GM19324 (cell line): Measurements from ENCODE around the gene TCTN1.
A peak's percentile ranks its signal among the peaks of the same experiment; 100 is the strongest.

Source experiments
- ATAC-seq: cut with Tn5 transposase; IDR thresholded peaks from one replicate; pipeline ENCODE4 v1.9.1; 2021; ENCODE audit warnings: mild to moderate bottlenecking, moderate library complexity; ENCODE audit not compliant: unreplicated experiment, low FRiP score

TCTN1 gene

DNA sequence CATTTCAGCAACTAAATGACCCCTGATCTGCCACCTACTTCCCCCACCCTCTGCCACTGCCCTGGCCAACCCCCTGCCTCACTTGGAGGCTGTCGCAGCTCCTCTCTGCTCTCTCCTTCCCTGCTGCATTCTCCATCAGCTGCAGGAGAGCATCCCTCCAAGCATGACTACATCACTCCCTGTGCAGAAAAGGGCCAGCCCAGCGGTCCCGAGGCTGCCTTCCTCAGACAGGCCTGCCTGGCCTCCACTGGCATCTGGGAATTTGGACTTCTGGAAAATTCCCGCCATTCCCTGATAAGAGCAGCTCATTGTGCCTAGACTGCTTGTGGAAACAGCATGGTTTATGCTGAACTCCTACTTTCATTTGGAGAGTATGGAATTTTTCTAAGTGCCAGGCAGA, 62.2 kb downstream of the TCTN1 start:
- ATAC-seq: no peak

DNA sequence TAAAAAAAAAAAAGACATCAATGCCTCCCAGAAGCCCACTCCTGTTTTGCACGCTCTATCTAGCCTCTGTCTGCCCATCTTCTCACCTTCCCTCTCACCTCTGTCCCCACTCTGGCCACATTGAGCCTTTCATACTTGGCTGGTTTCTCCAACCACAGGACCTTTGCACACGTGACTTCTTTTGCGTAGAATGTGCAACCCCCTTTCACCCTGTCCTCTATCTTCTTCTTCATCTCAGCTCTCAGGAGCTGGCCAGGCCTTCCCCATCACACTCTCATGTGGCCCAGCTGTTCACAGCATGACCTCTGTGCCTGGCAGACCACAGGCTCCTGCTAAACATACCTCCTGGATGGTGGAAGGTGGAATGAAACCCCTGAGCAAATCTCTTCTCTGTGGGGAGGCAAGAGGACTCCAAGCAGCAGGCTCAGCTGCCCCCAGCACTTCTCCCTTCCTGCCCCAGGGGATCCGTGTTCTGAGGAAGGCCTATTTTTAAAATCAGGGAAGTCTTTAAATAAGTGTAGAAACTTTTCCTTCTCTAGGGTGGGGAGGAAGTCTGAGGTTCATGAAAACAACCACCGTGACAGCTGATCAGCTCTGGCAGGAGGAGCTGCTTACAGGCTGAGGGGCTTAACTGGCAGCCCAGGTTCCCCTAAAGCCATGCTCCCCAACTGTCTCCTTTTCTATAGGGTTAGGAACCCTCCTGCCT, 63.4 kb downstream of the TCTN1 start:
- ATAC-seq: peak; percentile 69

DNA sequence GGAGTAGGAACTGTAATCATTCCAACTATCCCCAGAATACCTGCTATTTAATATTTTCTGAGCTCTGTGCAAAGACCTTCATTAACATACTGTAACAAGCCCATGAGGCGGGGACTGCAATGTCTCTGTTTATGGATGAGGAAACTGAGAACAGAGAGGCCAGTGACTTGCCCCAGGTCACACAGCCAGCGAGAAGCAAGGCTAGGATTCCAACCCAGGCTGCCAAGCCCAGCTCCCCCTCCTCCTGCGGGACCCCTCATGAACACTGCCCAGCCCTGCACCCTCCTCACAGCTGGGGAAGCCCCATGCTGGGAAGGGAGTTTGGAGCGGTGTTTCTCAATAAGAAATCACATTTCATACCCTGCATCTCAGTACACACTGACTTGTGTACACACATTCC, 64.1 kb downstream of the TCTN1 start:
- ATAC-seq: no peak

DNA sequence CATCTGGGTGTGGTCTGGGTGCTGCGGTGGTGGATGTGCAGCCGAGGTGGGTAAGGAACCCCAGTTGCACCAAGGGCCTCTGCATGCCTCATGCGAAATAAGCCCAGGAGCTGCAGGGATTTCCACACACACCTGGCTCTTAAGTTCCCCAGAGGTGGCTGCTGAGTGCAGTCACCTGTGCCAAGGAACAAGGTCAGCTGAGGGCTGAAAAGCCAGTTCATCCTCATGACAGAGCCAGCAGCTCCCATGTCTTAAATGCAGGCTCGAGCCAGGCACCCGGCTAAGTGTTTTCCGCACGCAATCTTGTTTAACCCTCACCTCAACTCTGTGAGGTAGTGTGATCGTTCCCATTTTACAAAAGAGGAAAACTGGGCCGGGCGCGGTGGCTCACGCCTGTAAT, 65.3 kb downstream of the TCTN1 start:
- ATAC-seq: no peak

DNA sequence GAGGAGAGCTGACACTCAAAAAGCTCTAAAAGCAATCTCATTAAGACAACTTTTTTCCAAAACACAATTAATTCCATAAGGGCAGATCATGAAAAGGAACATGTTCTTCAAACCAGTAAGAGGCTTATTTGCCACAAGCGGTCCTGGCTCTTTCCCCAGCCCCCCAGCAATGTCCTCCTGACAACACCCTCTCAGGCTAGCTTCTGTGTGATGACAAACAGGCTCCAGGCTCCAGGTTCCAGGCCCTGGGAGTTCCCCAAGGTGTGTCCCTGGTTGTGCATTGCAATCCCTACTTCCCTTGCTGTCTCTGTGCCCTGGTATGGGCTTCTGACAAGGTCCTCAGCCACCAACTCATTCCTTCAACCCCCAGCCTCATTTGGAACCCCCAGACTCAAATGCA, 66.1 kb downstream of the TCTN1 start:
- ATAC-seq: no peak

DNA sequence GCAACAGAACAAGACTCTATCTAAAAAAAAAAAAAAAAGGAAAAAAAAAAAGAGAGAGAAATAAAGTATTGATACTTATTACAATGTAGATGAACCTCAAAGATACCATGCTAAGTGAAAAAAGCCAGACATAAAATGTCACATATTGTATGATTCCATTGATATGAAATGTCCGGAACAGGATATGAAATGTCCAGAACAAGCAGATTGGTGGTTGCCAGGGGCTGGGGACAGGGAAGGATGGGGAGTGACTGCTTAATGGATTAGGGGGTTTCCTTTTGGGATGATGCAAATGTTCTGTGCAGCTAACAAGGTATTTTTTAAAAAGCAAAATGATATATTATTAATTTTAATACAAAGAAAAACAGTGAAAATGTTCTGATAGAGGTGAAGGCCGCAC, 70.0 kb downstream of the TCTN1 start:
- no peak for ATAC-seq

DNA sequence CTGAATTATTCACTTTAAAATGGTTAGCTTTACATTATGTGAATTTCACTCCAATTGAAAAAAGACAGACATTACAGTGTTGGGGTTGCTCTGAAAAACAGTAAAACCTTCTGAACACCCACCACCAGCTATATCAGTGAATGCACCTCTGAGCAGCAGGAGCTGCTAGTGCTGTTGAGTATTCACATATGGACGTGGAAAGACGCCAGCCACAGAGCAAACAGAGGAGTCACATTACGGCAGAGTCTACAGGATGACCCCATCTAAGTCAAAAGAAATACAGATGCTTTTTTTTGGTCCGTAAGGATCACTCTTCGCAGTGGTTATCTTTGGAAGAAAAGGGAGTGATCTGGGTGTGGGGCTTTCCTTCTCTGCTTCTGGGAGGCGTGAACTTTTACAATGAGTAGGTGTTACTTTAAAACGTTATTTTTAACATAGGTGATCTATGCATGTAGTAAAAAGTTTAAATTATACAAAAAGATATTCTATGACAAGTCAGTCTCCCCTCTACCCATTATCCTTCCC, 70.4 kb downstream of the TCTN1 start:
- no peak for ATAC-seq

DNA sequence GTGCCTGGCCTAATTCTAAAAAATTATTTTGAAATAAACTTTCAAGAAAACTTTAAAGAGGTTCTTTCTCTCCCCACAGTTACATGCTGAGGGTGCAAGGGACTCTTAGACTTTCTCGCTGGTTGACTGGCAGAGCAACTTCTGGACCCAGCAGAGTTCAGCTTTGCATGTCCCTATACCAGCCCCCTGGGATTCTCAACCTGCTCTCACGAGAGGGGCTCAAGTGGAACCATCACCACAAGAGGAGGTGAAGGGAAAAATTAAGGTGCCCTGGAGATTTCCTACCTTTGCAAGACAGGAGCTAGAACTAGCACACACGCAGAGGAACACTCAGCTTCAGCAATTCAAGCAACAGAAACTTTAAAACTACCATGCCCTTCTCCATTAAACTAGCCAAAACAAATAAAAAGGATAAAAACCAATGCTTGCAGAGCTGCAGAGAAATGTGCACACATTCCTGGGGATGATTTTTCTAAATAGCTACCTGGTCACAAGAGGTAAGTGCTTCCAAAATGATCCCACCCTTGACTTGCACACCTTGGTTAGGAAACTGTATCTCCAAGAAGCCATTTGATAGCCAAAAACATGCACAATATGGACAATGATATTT, 72.5 kb downstream of the TCTN1 start:
- no peak for ATAC-seq

DNA sequence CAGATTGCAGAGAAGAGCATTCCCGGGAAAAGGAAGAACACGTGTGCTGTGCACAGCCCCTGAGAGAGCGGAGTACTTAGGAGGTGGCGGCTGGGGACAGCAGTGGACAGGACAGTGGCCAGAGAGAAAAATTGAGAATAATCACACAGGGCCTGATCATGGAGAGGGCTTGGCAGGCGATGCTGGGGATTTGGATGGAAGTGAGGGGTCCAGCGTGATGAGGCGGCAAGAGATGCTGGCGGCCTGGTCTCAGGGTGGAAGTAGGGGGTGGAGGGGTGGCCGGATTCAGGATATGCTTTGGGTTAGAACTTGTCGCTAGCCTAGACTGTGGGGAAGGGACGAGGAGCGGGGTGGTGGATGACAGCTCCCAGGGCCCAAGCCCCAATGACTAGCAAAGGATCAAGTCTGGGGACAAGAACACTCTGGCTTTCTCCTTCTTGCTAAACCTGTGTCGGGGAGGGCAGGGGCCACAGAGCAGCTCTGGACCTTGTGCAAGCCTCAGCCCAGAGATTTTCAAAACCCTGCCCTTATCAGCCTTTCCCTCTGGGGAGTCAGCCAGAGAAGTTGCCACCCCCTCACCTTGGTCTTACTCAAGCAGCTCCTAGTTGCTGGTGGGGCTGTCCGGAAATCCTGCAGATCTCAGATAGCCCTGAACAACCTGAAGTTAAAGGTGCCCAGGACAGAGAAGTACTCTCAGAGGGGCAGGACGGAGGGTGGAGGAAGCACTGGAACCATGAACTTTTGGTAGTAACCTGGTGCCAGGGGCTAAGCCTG, 73.7 kb downstream of the TCTN1 start:
- ATAC-seq: no peak

DNA sequence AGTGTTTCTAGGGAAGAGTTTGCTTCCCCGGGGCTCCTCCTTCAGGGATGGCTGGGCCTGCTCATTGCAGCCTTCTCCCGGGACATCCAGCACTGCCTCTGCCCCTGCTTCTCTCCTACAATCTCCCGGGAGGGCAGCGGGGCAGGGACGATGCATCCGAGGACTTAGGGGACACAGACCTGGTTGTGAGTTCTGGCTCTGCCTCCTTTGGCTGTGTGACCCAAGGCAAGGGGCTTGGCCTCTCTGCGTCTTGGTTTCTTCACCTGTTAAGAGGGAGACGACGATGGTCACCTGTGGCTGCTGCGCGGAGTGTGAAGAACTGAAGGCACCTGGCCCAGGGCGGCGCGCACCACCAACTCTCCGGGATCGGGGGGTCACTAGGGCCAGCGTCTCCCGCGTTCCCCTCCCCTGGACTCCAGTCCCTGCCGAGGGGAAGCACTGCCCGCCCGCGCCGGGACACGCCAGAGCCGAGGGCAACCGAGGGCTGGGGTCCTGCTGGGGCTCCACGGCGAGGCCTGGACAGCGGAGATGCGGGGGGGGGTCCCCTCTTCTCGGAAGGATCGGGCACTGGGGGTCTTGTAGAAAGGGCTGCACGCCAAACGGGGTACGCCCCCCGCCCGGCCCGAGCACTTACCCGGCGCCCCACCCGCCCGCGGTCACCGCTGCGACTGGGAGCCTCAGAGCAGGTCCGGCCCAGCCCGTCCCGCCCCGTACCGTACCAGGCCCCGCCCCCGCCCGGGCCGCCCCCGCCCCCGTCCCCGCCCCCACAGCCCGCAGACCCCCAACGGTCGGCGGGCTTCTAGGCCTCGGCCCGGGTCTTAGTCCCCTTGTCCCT, 74.7 kb downstream of the TCTN1 start, which contains the start of gene HVCN1:
HVCN1 (minus strand) TSS at position 670 of the 835 bp plus-strand sequence. CDS start 5,870 bp downstream, outside the sequence.
- ATAC-seq: no peak

DNA sequence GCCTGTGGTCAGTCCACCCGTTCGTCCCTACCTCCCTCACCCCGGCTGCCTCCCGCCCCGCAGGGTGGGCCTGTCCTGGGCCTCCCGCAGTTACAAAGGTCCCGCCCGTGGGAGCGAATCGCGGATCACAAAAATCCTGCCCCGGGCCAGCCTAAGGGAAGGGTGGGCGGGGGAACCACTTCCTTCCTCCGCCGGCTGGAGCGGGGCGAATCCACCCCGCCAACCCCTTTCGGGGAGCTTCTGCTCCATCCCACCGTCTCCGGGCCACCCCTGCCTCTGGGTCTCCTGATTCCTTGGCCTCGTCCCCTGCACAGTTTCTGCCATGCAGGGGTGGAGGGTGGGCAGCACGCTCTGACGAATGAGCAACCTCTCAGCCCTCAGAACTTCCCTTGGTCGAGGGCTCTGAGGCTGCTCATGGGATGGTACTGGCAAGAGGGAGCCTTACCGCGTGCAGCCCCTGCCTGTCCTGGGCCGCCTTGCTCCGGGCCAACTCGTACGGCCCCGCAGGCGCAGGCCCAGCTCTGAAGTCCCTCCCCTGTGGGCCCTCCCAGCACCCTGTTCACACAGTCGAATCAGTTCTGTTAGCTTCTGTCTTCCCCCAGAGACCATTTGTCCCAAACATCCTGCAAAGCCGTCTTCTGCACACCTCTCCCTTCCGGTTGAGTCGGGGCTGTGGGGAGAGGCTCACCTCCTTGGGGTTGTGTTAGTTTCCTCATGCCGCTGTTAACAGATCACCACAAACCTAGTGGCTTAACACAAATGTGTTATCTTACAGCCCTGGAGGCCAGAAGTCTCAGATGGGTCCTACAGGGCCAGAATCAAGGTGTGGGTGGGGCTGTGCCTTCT, 75.6 kb downstream of the TCTN1 start:
- ATAC-seq: no peak

DNA sequence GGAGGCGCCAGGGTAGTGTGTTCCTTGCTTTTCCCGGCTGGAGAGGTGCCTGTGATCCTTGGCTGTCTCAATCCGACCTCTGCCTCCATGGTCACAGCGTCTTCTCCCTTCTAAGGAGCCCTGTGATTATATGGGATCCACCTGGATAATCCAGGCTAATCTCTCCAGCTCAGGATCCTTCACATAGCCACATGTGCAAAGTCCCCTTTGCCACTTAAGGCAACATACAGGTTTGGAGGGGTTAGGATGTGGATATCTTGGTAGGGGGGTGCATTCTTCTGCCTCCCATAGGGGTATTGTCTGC, 76.2 kb downstream of the TCTN1 start:
- ATAC-seq: no peak

DNA sequence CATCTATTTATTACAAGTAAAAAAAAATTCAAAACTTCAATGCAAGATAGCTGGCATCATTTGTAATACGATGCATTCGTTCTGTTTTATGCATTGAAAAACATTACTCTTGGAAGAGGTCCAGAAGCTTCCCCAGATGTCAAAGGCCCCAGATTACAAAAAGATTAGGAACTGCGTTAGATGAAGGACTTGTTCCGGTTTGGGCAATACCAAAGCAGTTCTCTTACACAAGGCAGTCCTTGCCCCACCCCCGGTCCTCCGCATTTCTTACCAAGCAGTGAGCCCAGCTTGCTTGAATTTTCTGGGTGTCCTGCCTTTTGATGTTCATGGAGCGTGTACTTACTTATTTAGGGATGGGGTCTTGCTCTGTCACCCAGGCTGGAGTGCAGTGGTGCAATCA, 79.8 kb downstream of the TCTN1 start:
- no peak for ATAC-seq

DNA sequence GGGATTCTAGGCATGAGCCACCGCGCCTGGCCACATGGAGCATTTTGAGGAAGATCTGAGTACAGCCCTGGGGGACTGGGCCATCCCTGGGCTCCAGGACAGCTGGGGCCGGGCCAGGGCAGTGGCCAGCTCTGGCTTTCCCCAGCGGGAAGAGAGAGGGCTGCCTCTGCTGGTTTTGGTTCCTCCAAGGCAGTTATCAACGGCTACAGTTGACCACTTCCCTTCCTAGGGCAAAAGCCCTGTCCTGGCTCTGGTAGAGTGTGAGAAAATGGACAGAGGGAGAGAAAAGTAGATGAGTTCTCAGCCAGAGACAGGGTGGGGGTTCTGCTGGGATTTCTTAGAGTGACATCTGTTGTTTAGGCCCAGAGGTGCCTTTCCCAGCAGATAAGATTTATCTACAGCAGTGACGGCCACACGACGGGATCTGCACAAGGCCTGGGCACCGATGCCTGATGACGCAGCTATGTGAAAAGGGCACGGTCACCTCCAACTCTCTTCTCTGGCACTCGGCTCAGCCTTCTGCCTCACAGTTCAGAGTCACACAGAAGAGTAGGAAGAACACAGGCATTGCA, 80.5 kb downstream of the TCTN1 start:
- ATAC-seq: no peak

DNA sequence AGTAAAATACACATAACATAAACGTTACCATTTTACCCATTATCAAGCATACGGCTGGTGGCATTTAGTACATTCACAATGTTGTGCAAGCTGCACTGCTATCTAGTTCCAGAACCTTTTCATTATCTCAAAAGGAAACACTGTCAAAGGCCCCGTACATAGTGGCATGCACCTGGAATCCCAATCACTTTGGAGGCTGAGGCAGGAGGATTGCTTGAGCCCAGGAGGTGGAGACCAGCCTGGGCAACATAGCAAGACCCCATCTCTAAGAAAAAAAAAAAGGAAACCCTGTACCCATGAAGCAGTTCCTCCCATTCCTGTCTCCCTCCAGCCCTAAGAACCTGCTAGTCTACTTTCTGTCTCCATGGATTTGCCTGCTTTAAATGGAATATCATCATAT, 82.4 kb downstream of the TCTN1 start:
- no peak for ATAC-seq

DNA sequence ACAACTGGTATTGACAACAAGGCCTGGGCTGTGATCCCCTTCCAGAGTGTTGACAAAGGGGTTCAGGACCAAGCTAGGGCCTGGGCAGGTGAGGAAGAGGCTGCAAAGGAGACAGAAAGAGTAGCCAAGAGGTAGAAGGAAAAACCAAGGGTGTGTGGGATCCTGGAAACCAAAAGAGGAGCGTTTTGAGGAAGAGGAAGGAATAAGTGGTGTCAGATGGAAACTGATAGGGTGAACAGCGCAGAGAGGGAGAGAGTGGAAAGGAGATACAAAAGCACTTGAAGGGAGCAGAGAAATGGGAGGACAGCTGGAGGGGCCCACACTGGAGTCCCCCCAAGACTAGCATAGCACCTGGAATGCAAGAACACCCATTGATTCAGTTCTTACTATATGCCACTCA, 83.3 kb downstream of the TCTN1 start:
- no peak for ATAC-seq

DNA sequence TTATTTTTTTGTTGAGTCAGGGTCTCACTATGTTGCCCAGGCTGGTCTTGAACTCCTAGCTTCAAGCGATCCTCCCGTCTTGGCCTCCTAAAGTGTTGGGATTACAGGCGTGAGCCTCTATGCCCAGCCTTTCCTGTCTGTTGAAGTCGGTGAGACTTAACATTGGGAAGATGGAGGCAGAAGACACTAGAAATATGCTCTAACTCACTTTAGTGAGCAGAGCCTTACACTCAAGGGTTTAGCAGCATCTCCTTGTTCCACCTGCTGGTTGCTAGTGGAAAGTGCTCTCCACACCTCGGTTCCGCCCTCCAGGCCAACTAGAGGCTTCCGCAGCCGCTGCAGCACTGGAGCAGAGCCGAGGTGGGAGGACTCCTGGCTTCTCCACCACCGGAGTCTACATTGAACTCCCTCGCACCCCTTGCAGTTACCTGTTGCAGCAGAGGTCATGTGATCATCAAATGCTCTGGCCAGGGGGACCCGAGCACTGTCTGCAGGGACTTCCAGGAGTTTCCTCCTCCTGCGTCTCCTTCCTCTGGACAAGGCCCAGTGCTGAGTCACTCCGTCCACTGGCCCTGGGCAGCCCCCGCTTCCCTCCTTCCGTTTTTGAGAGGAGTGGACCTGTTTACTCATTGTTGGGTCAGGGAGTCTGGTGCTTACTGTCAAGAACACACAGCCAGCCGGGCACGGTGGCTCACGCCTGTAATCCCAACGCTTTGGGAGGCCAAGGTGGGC, 84.4 kb downstream of the TCTN1 start:
- peak; percentile 76 for ATAC-seq
